ENCODE measurements around the gene UBR2.
"Not testable (repeated sequence)": the region's sequence is repeated elsewhere in the genome, so short reads cannot be mapped to it uniquely, and the experiment has no call there.

The UBR2 gene

DNA sequence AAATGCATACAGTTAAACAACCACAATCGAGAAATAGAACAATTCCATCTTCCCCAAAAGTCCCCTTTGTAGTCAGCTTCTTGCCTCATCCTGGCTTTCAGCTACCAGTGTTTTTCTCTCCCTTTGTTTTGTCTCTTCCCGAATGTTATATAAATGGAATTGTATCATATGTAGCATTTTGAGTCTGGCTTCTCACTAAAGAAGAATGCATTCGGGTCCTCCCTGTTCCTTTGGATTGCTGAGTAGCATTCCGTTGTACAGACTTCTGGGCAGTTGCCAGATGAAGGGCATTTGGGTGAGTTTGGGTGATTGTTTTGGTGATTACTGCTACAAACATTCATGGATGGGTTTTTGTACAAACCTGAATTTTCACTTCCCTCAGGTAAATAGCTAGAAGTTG lies 130.8 kb downstream of the UBR2 start:
- DNase-seq, result no peak

DNA sequence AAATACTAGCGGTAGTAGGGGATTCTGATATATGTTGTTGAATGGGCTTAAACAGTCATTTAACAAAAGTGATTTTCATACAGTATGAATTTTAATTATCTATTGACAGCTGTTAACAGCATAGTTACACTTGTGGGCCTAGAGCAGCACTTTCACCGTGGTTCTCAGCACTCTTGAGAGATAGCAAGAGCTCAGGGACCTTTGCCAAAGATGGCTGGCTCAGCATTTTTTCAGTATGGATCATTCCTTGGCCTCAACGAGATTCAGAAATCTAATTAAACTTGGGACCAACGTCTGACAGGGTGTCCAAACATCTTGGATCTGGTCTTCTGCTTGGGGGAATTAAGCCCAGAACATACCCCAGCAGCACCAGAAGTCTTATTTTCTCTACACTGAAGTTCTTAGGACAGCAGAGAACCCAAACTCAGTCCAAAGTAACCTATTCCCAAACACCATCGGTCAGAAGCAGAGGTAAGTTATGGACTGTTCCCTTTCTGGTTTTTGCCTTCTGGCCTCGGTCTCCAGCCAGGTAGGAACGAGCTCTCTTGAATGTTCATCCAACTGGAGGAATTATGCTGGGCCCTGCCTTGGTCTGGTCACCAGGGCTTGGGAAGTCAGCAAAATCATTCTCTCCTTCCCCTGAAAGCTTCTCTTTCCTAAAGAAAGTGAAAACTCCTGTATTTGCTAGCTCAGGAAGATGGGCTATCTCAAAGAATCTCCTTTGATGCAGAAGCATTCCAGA lies 132.9 kb downstream of the UBR2 start:
- no peak for DNase-seq

DNA sequence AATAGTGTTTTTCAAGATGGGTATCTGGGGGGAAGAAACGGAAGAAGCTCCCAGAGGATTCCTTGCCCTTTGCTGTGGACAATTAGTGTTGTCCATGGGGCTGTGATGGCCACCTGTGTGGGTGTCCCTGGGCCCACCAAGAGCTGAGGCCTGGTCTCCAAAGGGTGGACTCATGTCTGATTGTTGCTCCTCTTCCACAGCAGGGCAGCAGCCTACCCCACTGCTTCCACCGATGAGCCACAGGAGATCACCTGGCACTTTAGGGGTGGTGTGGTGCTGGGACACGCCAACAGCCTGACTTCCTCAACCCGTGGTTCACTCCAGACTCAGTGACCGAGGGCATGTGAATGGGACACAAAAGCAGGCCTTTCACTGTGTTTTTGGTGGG lies 133.4 kb downstream of the UBR2 start:
- DNase-seq, result no peak

DNA sequence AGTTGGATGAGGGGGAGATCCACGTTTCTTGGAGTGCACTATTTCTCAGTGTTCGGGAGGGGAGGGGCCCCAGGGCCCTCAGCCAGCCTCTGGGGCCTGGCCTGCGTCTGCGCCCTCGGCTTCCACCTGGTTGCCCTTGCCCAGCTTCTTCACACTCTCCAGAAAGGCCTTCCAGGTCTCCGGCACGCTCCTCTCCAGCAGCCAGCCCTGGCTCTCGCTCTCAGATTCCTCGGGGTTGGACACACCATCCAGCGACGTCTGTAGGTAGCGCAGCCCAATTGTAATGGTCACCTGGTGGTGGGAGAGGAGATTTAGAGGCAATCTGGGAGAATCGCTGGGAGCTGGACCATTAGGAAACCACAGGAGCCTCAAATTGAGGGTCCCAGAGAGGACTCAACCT lies 134.4 kb downstream of the UBR2 start:
- DNase-seq, result no peak

DNA sequence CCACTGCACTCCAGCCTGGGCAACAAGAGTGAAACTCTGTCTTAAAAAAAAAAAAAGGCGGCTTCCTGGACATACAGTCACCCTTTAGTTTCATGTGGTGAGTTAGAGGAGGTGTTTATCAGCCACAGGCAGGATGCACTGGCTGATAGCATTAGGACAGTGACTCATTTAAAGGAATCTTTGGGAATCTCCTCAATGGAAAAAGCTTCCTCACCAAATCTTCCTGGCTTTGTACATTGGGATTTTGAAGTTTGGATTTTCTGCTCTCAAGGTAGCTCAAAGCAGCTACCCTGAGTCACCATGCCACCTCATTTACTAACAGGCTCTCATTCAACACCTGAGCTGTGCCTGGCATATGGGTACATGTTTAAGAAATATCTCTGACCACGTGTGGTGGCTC lies 138.4 kb downstream of the UBR2 start:
- DNase-seq, result no peak

- not testable (repeated sequence) for DNase-seq
Observed at GRCh38 chr6:42702786-42703185, 139.0 kb downstream of the UBR2 start.

DNA sequence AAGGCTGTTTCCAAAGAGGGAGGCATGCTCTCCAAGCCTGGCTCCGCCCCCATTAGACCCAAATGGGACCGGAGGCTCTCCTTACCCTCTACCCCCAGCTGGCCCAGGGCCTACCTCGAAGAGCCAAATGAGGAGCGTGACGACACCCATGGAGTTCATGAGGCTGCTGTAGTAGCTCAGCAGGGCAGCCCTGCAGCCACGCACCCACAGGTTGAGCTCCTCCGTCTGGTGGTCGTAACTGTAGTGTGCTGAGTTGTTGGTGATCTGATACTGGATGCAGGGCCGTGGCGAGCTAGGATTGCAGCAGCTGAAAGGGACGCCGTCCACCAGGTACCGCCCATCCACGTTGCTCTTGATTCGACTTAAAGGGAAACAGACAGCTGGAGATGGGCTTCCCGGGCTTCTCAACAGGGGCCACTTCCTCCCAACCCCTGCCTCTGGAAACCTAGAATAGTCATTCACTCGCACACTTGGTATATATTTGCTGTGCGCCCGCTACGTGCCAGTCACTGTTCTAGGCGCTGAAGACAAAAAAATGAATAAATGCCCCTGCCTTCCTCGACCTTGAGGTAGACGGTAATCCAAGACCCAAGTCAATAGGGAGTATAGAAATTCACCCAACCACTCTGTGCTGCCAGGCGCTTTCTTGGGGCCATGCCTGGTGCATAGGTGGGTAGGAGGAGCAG lies 140.6 kb downstream of the UBR2 start:
- DNase-seq, result no peak

DNA sequence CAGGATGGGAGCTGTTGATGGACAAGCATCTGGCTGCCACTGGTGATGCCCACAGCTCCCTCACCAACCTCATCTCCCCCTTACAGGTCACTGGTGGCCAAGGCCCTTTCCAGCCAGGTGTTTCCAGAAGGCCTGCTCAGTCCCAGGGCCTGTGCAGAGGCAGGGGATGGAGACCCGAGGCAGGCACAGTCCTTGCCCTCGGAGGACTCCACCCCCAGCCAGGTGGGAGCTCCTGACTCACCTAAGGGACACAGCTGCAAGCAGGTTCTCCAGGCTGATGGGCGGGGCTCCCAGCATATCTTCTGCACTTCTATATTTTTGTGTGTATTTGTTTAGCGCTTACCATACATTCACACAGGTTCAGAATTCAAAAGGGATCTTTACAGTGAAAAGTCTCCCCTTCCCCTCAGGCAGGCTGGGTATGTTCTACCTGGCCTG lies 141.1 kb downstream of the UBR2 start:
- no peak for DNase-seq

DNA sequence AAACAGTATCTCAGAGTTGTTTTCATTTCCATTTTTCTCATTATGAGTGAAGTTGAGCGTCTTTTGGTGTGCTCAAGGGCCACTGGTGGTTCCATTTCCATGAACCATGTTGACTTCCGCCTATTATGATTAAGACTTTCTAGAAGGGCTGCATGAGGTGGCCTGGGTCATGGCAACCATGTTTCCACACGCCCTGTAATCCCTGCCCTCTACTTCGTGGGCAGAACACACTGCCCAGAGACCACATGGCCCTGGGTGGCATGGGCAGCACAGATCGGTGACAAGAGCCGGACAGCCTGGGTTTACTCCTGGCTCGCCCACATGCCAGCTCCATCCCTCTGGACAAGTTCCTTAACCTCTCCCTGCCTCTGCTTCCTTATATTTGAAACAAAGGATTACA lies 143.8 kb downstream of the UBR2 start:
- no peak for DNase-seq

DNA sequence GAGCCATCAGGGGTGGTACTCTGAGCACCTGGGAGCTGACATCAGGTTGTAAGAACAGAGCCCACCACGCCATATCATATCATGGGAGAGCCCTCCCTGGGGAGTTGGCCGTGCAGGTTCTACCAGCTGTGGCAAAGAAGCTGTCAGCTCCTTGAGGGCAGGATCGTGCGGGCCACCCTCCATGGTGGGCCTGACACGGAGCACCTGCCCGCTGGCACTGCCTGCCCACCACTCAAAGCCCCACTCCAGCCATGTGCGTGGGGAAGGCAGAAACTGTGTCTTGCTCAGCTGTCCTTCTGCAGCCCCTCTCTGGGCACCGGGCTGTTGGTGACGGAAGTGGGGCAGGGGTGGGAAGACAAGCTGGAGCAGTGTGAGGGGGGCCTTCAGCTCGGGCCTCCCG lies 144.3 kb downstream of the UBR2 start:
- no peak for DNase-seq

GRCh38 chr6:42709871-42710270 lies 146.0 kb downstream of the UBR2 start:
- DNase-seq, result no peak

GRCh38 chr6:42710316-42710715 lies 146.5 kb downstream of the UBR2 start:
- no peak for DNase-seq

DNA sequence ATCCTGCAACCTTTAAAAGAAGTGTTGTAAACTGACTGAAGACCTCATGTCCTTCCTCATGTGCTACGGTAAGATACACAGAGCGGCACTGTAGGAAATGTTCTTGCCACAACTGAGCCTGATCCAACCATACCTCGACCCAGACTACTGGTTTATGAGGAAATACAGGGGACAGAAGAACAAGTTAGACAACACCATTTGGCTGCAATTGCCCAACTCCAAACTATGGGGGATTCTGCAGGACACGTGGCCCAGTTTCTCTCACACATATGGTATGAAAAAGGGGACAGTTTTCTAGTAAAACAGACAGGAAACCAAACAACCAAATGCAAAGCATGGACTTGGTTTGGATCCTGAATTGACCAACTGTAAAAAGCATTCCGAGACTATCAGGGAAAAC lies 148.1 kb downstream of the UBR2 start:
- no peak for DNase-seq

- no peak for DNase-seq
Observed at GRCh38 chr6:42714098-42714761, 150.4 kb downstream of the UBR2 start.

DNA sequence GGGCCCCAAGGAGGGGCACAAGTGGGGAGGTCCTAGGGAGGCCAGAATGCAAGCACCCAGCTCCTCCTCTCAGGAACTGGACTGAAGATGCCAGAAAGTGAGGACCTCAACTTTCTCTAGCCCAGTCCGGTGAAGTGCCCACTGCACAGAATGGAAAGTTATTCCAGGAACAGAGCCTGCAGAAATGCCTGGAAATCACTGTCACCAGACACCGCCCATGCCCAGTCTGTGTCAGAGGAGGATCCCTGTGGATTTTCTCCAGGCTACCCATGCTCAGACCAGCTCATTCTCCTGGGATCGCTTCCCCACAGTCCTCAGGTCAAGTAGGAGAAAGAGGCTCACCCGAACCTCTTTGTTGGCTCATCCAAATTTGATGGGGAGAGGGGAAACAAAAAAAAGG lies 152.0 kb downstream of the UBR2 start:
- no peak for DNase-seq

- no peak for DNase-seq
Observed at GRCh38 chr6:42720739-42721138, 156.9 kb downstream of the UBR2 start.

GRCh38 chr6:42722497-42722896 lies 158.7 kb downstream of the UBR2 start, which contains the start of gene PRPH2:
PRPH2 (minus strand) TSS chr6:42722597; CDS start chr6:42722334, 263 bp downstream.
- DNase-seq, result no peak

DNA sequence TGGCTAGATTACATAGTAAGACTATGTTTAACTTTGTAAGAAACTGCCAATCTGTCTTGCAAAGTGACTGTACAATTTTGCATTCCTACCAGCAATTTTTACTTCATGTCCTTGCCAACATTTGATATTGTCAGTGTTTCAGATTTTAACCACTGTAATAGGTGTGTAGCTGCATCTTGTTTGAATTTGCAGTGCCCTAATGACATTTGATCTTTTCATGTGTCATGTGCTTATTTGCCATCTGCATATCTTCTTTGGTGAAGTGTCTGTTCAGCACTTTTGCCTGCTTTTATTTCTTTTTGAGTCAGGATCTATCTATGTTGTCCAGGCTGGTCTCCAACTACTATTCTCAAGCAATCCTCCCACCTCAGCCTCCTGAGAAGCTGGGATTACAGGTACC lies 161.0 kb downstream of the UBR2 start:
- no peak for DNase-seq

DNA sequence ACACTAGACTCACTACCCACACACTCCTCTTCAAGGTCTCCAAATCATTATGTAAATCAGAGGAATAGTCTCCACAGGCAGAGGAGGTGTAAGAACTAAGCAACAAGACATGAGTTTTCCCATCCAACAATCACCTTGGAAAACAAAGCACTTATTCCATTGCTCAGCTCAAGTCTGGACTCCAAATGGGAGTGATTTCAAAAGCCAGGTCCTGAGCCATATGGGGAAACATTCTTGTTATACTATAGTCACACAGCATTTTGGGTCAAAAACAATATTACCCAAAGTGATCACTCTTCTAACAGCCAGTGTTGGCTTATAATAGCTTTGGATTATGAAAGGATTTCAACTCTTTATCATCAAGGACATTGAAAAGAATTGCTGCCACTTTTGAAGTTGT lies 162.2 kb downstream of the UBR2 start:
- no peak for DNase-seq

- DNase-seq, result no peak
Observed at GRCh38 chr6:42726485-42727086, 162.8 kb downstream of the UBR2 start.

DNA sequence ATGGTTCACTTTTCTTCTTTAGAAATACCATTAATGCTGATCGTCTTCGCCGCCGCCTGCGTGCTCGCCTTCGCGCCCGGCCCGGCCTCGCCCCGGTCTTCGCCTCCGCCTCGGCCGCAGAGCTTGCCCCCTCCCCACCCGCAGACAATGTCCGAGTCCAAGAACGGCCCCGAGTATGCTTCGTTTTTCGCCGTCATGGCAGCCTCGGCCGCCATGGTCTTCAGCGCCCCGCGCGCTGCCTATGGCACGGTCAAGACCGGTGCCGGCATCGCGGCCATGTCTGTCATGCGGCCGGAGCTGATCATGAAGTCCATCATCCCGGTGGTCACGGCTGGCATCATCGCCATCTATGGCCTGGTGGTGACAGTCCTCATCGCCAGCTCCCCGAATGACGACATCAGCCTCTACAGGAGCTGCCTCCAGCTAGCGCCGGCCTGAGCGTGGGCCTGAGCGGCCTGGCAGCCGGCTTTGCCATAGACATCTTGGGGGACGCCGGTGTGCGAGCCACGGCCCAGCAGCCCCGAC lies 163.3 kb downstream of the UBR2 start:
- no peak for DNase-seq

- DNase-seq, result no peak
Observed at GRCh38 chr6:42727627-42728026, 163.8 kb downstream of the UBR2 start.

GRCh38 chr6:42729731-42730130 lies 165.9 kb downstream of the UBR2 start:
- DNase-seq, result no peak

Data from GOT3 (cell line).